ENCODE measurements around the gene HBE1.
A peak's percentile ranks its signal among the peaks of the same experiment; 100 is the strongest.
"Not testable (repeated sequence)": the region's sequence is repeated elsewhere in the genome, so short reads cannot be mapped to it uniquely, and the experiment has no call there.

The HBE1 gene

GRCh38 chr11:5285703-5286340 is 16.1 kb upstream of the HBE1 start:
- DNase-seq (ENCODE audit: low read depth) = no peak

- no peak for DNase-seq (ENCODE audit: low read depth)
Measured at GRCh38 chr11:5284637-5285036, 14.9 kb upstream of the HBE1 start.

GRCh38 chr11:5283882-5284281 is 14.1 kb upstream of the HBE1 start:
- DNase-seq (ENCODE audit: low read depth) = no peak

GRCh38 chr11:5283086-5283485 is 13.3 kb upstream of the HBE1 start:
- DNase-seq (ENCODE audit: low read depth) = no peak

GRCh38 chr11:5282628-5283027 is 12.9 kb upstream of the HBE1 start:
- no peak for DNase-seq (ENCODE audit: low read depth)

- DNase-seq (ENCODE audit: low read depth) = no peak
Measured at GRCh38 chr11:5281596-5281995, 11.9 kb upstream of the HBE1 start.

GRCh38 chr11:5280582-5281102 is 10.9 kb upstream of the HBE1 start:
- peak; percentile 100 for DNase-seq (ENCODE audit: low read depth)

GRCh38 chr11:5279471-5280090 is 9.8 kb upstream of the HBE1 start:
- no peak for DNase-seq (ENCODE audit: low read depth)

- no peak for DNase-seq (ENCODE audit: low read depth)
Measured at GRCh38 chr11:5277807-5278382, 8.2 kb upstream of the HBE1 start.

- DNase-seq (ENCODE audit: low read depth) = no peak
Measured at GRCh38 chr11:5276697-5277096, 7.0 kb upstream of the HBE1 start.

- DNase-seq (ENCODE audit: low read depth) = no peak
Measured at GRCh38 chr11:5275369-5276110, 5.8 kb upstream of the HBE1 start.

- no peak for DNase-seq (ENCODE audit: low read depth)
Measured at GRCh38 chr11:5274395-5274794, 4.7 kb upstream of the HBE1 start.

GRCh38 chr11:5272395-5273017 is 2.8 kb upstream of the HBE1 start:
- DNase-seq (ENCODE audit: low read depth) = no peak

- DNase-seq (ENCODE audit: low read depth) = no peak
Measured at GRCh38 chr11:5267033-5267563, 2.6 kb downstream of the HBE1 start.

GRCh38 chr11:5266609-5267008 is 3.1 kb downstream of the HBE1 start:
- no peak for DNase-seq (ENCODE audit: low read depth)

- no peak for DNase-seq (ENCODE audit: low read depth)
Measured at GRCh38 chr11:5265832-5266231, 3.9 kb downstream of the HBE1 start.

GRCh38 chr11:5258543-5259262 is 11.0 kb downstream of the HBE1 start:
- no peak for DNase-seq (ENCODE audit: low read depth)

- no peak for DNase-seq (ENCODE audit: low read depth)
Measured at GRCh38 chr11:5257296-5257695, 12.4 kb downstream of the HBE1 start.

- DNase-seq (ENCODE audit: low read depth) = not testable (repeated sequence)
Measured at GRCh38 chr11:5254646-5255413, 14.9 kb downstream of the HBE1 start, which contains the start of gene HBG2. Gene HBG2, minus strand, starts transcription at chr11:5254781. Its CDS starts 53 bp downstream, at chr11:5254728.

- not testable (repeated sequence) for DNase-seq (ENCODE audit: low read depth)
Measured at GRCh38 chr11:5254023-5254422, 15.7 kb downstream of the HBE1 start.
